ENCODE results near the gene COL15A1.

COL15A1 gene

DNA sequence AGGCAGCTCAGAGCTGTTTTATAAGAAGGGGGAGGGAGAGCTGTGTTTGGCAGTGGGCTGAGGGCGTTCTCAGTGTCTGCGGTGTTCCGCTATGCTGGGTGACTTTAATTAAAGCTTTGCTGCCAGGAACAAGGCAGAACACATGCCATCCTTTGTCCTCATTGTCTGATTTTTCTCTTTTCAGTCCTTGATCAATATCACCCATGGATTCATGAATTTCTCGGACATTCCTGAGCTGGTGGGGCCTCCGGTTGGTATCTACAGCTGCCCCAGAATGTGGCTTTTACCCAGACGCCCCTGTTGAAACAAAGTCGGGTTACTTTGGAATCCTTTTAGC is 94.7 kb downstream of the COL15A1 start:
- no peak overlapping the region for H3K4me3 ChIP-seq (ENCODE audit: low read depth, low read length)
- TF ChIP-seq, protein P1, sequence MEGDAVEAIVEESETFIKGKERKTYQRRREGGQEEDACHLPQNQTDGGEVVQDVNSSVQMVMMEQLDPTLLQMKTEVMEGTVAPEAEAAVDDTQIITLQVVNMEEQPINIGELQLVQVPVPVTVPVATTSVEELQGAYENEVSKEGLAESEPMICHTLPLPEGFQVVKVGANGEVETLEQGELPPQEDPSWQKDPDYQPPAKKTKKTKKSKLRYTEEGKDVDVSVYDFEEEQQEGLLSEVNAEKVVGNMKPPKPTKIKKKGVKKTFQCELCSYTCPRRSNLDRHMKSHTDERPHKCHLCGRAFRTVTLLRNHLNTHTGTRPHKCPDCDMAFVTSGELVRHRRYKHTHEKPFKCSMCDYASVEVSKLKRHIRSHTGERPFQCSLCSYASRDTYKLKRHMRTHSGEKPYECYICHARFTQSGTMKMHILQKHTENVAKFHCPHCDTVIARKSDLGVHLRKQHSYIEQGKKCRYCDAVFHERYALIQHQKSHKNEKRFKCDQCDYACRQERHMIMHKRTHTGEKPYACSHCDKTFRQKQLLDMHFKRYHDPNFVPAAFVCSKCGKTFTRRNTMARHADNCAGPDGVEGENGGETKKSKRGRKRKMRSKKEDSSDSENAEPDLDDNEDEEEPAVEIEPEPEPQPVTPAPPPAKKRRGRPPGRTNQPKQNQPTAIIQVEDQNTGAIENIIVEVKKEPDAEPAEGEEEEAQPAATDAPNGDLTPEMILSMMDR (IDR thresholded peaks at IDR 0.05; ENCODE audit: borderline replicate concordance, insufficient read depth, low read depth, low read length): no peak

DNA sequence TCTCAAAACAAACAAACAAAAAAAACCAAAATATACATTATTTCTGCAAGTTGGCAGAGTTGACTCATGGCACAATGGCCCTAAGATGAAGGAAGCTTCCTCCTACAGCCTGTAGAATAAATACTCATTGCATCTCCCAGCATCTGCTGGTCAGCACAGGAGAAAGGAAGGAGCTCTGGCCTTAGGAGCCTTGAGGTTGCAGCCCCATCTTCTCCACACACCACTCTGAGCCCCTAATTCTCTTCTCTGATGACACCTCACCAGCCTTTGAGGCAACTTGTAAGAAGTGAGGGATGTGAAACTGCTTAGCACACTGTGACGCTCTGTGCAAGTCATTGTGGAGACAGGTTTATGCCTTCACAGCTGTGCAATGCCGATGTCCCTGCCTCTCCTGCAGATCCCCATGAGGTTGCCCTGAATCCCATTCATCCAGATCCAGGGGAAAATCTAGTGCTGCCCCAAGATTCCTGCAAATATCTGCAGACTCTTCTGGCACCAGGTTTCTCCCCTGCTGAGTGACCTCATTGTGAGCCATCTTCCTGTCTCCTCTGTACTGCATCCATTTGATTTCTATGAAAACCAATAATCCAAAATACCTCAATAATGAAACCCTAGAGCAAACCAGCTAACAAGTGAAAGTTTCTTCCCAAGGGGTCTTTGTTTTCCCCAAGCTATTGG is 95.9 kb downstream of the COL15A1 start:
- no peak overlapping the region for H3K4me3 ChIP-seq (ENCODE audit: low read depth, low read length)
- TF ChIP-seq, protein P1 (IDR thresholded peaks at IDR 0.05; ENCODE audit: borderline replicate concordance, insufficient read depth, low read depth, low read length): no peak

DNA sequence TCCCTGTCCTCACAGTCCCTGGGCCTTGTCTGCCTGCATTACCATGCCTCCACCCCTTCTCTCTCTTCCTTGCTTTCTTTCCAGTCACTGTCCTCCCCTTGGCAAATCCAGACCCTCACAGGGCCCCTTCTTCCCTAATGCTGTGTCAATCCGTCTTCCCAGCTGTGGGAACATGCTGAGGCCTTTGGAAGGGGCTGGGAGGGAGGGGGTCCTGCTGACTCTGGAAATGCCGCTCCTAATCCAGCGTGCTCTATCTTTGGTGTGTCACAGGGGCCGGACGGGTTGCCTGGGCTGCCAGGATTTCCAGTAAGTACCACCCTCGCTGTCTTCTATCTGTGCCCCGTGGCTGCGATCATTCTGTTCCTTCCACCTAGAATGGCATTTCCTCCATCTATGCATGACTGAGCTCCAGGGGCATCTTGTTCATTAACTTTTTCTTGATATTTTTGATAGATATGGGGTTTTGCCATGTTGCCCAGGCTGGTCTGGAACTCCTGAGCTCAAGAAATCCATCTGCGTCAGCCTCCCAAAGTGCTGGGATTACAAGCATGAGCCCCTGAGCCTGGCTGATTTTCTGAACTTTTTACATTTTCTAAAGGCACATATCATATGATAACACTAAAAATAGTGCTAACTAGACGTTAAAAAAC is 96.7 kb downstream of the COL15A1 start:
- H3K4me3 ChIP-seq (ENCODE audit: low read depth, low read length): no peak overlapping the region
- TF ChIP-seq, protein P1 (IDR thresholded peaks at IDR 0.05; ENCODE audit: borderline replicate concordance, insufficient read depth, low read depth, low read length): no peak

DNA sequence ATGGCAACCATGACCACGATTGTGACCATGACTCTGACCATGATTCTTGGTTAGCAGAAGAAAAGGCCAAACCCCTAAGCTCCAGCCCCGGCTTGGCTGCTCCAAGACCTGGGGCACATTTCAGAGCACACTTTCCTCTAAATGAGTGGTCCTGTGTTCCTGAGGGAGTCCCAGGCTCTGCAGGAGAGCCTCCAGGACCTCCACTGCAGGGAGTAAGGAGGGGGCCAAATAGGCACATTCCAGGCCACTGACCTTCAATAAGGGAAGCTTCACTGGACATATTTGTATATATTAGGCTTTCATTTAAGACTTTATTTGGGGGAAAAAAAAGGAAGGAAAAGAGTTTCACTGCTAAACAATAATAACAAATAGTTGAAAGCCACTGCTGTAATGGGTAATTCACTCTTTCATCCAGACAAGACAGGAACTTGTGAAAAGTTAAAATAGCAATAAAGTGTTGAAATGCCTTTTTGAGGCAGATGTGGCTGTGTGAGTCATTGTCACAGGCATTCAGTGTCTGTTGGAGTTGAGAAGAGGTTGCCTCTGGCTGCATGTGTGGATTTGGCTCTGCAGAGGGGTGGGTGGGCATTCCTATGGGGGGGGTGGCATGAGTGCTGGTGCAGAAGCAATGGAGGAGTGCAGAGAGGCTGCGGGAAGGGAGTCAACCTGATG is 97.3 kb downstream of the COL15A1 start:
- no peak overlapping the region for H3K4me3 ChIP-seq (ENCODE audit: low read depth, low read length)
- TF ChIP-seq, protein P1 (IDR thresholded peaks at IDR 0.05; ENCODE audit: borderline replicate concordance, insufficient read depth, low read depth, low read length): no peak

DNA sequence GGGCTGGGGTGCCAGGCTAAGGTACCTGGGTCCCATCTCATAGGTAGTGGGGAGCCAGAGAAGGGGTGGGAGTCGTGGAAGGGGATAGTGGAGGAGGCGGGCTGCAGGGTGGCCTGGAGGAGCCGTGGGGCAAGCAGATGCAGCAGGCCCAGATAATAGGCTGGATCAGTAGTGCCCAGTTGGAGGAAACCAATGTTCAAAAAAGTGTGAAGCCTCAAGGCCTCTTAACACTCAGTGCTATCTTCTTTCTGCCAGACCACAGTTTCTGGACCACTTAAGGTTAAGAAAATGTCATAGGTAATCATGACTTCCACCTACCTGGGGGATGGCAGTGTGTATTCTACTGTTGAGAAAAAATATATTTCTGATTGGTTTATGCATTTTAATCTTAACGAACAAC is 97.9 kb downstream of the COL15A1 start:
- TF ChIP-seq, protein P1 (IDR thresholded peaks at IDR 0.05; ENCODE audit: borderline replicate concordance, insufficient read depth, low read depth, low read length): no peak
- H3K4me3 ChIP-seq (ENCODE audit: low read depth, low read length): no peak overlapping the region

DNA sequence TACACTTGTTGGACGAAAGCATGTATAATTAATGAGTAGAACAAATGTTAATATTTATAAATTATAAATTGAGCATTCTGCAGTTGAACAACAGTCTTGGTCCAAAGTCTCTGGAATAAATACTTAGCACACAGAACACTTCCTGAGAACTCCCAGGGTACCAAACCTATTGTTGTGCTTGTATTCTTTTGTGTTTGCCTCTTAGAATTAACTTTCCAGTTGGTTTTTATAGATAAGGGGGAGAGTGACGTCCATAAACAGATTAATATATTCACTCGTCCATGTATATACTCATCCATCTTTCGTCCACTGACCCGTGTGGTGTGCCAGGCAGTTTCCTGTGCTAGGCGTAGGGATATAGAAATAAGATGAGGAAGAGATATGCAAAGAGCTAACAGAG is 98.9 kb downstream of the COL15A1 start:
- TF ChIP-seq, protein P1 (IDR thresholded peaks at IDR 0.05; ENCODE audit: borderline replicate concordance, insufficient read depth, low read depth, low read length): no peak
- no peak overlapping the region for H3K4me3 ChIP-seq (ENCODE audit: low read depth, low read length)

DNA sequence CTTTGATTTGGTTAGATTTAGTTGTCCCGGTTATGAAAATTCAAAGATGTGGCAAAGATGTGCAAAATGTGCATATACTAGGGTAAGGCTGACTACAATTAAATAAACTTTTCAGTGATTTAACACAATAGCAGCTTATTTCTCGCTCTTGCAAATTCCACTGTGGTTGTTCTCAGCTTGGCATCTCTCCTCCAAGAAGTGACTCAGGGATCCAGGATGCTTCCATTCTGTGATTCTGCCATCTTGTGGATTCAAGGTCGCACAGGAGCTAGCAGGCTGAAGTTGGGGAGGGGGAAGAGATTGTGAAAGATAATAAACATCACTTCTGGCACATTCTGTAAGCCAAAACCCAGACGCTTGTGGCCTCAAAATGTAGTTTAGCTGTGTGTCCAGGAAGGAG is 101.1 kb downstream of the COL15A1 start:
- no peak overlapping the region for H3K4me3 ChIP-seq (ENCODE audit: low read depth, low read length)
- TF ChIP-seq, protein P1 (IDR thresholded peaks at IDR 0.05; ENCODE audit: borderline replicate concordance, insufficient read depth, low read depth, low read length): no peak
